Astrocyte of the spinal cord (primary cell): ENCODE measurements around the gene GABBR2.

ENCODE experiments used
- DNase-seq: peaks from one replicate; pipeline ENCODE4 v3.0.0; 2011; ENCODE audit warnings: low read depth, low spot score
- H3K4me3 ChIP-seq: 2 replicates; pipeline ENCODE4 v1.5.1; 2011; ENCODE audit warnings: low read depth, mild to moderate bottlenecking, low read length, moderate library complexity
- in situ Hi-C: cut with HindIII; loops from 2 replicates; pipeline ENCODE4 v1.10.0; 2017; ENCODE audit warnings: low sequenced_read_pairs
- TF ChIP-seq, protein P1 (sequence below): IDR thresholded peaks from 2 replicates; pipeline ENCODE4 v1.5.1; 2012; ENCODE audit warnings: low read depth, mild to moderate bottlenecking, low read length, inconsistent platforms

The GABBR2 gene

DNA sequence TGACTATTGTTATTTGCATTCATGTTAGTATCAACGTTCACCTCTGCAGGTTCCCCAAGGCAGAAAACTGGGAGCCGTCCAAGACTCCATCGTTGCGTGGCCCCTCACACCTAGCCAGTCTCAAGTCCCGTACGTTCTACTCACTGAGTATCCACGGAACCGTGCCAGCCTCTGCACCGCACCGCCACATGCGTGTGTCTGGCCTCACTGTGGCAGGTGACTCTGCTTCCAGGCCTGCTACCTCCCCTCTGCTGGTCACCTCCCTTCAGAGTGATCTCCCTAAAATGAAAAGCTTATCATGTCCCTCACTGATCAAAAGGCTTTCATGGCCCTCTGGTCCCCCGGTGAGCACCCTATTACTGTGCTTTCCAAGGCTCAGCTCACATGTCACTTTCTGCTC is 108.1 kb downstream of the GABBR2 start:
- no peak overlapping the region for H3K4me3 ChIP-seq
- in situ Hi-C loops: no loop called here
- TF ChIP-seq, protein P1, sequence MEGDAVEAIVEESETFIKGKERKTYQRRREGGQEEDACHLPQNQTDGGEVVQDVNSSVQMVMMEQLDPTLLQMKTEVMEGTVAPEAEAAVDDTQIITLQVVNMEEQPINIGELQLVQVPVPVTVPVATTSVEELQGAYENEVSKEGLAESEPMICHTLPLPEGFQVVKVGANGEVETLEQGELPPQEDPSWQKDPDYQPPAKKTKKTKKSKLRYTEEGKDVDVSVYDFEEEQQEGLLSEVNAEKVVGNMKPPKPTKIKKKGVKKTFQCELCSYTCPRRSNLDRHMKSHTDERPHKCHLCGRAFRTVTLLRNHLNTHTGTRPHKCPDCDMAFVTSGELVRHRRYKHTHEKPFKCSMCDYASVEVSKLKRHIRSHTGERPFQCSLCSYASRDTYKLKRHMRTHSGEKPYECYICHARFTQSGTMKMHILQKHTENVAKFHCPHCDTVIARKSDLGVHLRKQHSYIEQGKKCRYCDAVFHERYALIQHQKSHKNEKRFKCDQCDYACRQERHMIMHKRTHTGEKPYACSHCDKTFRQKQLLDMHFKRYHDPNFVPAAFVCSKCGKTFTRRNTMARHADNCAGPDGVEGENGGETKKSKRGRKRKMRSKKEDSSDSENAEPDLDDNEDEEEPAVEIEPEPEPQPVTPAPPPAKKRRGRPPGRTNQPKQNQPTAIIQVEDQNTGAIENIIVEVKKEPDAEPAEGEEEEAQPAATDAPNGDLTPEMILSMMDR: no peak
- DNase-seq: no peak

GRCh38 chr9:98599566-98600216 is 109.0 kb downstream of the GABBR2 start:
- H3K4me3 ChIP-seq: no peak overlapping the region
- DNase-seq: no peak
- in situ Hi-C loops: no loop called here
- TF ChIP-seq, protein P1: no peak

DNA sequence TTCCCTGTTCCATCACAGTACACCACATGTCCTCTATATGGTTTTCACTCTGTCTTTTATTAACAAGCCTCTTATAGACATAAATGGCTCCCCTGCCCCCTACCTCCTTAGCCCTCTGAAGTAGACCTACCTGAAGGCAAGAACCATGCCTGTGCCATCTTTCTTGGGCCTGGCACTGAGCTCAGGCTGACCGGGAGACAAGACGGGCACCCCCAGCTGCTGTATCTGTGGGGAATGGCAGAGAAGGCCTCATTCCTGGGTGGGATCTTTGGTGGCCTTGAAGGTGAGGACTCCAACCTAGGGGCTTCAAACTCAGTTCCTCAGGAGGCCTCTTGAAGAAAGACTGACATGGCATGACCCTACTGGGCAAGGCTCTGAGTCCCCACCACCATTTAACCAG is 109.9 kb downstream of the GABBR2 start:
- in situ Hi-C loops: no loop called here
- TF ChIP-seq, protein P1: no peak
- no peak for DNase-seq
- H3K4me3 ChIP-seq: no peak overlapping the region

- DNase-seq: peak; percentile 56
- TF ChIP-seq, protein P1: no peak
- no peak overlapping the region for H3K4me3 ChIP-seq
- in situ Hi-C loops: no loop called here
Measured at GRCh38 chr9:98597236-98597771, 111.4 kb downstream of the GABBR2 start.

- no peak overlapping the region for H3K4me3 ChIP-seq
- in situ Hi-C loops: no loop called here
- TF ChIP-seq, protein P1: no peak
- no peak for DNase-seq
Measured at GRCh38 chr9:98596486-98596885, 112.2 kb downstream of the GABBR2 start.

DNA sequence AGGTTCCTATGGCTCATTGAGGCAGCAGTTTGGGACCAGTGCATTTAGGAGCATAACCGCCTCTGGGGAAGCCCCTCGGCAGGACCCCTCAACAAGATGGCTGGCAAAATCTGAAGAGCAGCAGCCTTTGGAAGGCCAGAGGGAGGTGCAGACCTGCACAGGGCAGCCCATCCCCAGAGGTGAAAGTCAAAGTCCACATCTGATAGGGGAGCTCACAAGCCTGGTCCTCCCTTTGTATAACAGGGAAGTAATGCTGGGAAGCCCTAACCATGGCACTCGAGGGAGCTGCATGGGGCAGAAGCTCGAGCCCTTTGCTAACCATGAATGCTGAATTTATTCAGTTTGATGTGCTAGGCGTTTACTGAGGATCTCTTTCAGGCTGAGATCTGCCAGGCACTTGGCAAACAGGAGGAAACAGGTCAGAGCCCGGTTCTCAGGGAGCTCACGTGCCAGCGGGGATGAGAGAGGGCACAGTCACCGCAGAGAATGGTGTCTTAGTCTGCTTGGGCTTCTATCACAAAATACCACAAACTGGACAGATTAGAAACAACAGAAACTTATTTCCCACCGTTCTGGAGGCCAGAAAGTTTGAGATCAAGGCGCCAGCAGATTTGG is 114.1 kb downstream of the GABBR2 start:
- in situ Hi-C loops: no loop called here
- TF ChIP-seq, protein P1: no peak
- no peak overlapping the region for H3K4me3 ChIP-seq
- no peak for DNase-seq
